D341Med (cell line): ENCODE data around the gene GIGYF2.
"Not testable (repeated sequence)": the region's sequence is repeated elsewhere in the genome, so short reads cannot be mapped to it uniquely, and the experiment has no call there.

Experiments
- DNase-seq: peaks from one replicate; pipeline ENCODE4 v3.0.0; 2012; ENCODE audit warnings: low spot score

The GIGYF2 gene

DNA sequence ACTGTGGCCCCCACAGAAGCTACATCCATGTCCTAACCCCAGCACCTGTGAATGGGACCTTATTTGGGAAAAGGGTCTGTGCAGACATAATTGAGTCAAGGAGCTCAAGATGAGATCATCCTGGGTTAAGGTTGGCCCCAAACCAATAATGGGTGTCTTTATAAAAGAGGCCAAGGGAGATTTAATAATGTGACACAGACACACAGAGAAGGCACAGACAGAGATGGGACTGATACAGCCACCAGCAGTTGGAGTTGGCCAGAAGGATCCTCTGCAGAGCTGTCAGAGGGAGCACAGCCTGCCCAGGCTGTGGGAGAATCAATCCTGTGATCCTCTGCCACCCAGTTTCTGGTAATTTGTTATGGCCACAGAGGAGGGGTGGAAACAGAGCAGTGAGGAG lies 199.0 kb downstream of the GIGYF2 start:
- DNase-seq, result no peak

DNA sequence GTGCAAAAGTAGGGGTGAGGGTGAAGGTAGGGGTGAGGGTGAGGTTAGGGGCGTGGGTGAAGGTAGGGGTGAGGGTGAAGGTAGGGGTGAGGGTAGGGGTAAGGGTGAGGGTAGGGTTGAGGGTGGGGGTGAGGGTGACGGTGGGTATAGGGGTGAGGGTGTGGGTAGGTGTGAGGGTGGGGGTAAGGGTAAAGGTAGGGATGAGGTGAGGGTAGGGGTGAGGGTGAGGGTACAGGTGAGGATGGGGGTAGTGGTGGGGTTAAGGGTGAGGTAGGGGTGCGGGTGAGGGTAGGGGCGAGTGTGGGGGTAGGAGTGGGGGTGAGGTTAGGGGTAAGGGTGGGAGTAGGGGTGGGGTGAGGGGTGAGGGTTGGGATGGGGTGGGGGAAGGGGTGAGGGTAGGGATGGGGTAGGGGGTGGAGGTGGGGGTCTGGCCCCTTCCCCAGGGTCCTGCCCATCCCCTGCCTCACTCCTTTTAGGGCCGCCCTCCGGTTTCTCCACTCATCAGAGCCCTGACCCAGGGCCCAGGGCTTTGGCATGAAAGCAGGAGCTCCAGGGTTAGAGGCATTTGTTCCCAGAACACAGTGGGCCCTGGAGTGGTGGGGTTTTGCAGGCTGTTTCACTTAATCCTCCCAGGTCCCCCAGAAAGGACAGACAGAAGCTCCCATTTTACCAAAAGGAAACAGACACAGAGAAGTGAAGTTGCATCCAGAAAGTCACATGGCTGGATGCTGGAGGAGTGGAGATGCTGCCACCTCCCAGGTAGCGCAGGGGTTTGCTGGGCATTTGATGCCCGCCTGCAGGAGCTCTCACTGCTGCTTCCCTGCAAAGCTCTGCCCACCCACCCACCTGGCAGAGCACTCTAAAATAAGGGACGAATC lies 199.8 kb downstream of the GIGYF2 start:
- no peak for DNase-seq

DNA sequence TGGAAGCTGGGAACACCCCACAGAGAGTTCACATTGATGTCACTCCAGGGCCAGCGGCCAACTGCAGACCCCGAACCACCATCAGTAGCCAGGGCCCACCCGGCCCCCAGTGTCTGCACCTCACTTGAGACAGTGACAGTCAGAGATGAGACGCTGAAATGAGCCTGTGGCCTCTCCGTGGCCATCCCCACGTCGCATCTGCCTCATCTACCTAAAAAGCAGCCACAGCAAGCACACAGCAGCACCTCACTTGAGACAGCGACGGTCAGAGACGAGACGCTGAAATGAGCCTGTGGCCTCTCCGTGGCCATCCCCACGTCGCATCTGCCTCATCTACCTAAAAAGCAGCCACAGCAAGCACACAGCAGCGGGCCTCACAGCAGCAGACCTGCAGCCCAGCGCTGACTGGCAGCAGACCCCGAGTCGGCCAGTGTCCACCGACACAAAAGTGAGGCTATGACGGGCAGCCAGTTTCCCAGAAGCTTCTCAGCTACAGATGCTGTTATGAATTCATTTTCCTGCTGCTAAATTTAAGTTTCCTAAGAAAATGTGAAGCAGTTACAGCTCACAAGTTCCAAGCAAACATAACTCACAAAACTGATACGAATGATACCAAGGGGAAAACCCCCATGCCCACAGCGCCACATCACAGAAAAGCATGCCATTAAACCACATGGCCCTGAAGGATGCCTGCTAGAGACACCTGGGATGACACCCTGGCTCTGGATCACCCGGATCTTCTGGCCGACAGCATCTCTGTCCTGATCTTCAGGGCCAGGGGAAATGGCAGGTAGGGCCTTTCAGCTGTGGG lies 200.7 kb downstream of the GIGYF2 start:
- DNase-seq, result no peak

DNA sequence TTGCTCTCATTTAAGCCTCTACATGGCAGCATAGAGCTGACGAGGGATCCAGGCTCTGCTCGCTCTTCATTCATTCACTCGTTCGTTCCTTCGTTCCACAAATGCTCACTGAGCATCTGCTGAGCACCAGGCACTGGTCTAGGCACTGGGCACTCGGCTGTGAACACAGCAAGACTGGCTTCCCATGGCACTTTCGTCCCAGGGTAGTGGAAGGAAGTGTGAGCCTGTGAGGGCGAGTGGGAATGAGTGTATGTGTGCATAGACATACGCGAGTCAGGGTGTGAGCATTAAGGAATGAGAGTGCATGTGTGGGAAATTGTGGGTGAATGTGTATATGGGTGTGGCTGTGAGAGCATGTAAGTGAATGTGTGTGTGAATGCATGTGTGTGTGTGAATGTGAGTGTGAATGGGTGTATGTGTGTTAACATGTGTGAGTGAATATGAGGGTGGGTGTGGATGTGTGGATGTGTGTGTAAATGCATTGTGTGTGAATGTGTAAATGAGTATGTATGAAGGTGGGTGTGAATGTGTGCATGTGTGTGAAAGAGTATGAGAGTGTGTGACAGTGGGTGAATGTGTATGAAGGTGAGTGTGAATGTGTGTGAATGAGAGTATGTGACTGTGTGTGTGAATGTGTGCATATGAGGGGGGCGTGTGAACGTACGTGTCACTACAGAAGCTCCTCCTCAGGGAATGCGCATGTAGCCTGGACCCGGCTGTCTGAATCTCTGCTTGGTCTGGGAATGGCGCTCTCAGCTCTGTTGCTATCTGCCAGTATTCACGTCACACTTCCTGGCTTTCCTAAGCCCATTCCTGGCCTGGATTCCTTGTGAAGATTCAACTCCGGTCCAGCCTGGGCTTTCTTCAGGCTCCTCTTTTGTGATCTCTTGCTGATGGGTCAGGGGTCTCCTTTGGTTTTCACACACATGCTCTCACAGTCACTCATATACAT lies 201.7 kb downstream of the GIGYF2 start:
- DNase-seq, result no peak

DNA sequence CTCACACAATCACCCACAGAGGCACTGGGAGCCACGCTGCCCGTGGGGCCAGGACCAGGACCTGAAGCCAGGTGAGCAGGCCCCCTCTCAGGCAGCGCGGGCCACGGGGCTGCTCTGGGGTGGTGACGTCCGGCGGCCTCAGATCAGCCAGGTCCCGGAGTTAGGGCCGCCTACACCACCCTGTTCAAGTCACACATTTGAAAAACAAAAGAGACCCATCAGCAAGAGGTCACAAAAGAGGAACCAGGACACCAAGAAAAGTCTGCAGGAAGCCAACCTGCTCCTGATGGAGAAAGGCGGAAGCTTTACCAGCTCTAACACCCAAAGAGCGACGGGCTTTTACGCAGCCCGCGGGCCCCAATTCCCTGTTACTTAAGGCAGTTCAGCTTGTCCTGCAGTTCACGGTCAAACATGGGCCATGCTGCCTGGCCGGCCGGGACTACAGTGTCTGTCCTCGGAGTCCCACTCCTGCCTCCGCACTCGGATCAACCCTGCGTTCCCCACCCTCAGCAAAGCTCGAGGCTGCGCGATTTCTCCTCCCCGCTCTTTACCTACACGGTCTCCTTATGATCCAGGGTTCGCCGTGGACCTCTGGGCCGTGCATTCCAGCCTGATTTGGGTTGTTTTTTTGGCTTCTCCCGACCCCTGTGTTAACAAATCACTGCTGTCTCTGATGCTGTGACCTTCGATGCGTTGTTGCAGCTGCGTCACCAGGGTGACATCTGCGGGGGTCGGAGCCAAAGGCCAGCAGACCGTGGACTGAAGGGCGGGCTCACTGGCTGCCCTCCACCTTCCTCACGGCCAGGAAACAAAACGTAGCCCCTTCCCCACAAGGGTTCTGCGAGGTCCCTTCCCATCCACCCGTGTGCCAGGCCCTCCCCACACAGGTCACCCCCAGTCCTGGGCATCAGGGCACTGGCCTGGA lies 203.9 kb downstream of the GIGYF2 start:
- no peak for DNase-seq

DNA sequence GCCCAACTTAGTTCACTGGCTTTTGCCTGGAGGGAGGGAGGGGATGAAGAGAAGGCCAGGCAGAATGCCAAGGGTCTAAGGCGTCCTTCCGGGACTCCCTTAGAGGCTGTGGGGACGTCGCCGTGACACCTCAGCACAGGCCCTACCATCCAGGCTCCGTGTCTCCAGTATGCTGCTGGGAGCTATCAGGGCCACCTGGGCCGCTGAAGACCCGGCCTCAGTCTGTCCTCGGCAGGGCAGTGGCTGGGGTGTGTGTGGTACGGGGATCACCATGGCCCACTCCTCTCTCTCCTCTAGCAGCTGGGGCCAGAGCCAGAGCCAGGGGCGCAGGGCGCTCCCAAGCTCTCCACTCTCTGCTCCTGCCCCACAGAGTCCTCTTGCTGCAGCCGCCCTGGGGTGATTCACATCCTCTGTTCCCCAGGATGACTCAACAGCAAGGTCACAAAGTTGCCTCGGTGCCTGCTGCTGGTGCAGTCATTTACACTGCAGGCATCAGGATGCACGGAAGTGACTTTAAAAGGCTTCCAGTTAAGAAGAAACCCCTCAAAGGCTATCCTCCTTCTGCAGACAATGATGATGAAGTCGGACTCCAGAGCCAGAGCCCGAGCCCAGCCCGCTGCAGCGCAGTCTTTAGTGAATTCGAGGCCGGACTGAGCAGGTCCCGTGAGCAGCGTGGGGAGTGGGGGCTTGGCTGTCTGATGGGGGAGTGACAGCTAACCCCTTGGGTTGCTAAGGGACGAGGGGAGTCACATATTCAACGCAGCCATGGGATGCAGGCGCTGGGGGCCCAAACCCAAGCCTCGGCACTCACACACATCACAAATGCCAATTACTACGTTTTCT lies 204.8 kb downstream of the GIGYF2 start:
- DNase-seq, result no peak

DNA sequence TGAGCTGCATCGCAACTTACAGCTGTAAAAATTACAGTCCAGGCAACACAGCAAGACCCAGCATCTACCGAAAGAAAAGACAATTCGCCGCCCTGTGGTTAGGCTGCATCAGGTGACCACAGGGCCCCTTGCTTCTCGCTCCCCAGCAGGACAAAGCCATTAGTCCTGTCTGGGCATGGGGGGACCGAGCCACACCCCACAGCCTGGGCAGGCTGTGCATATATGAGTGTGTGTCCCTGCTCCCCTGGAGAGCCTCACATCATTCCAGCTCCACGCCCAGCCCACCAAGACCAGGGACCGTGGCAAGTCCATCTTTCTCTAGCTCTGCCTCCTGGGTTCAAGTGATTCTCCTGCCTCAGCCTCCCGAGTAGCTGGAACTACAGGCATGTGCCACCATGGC lies 206.9 kb downstream of the GIGYF2 start:
- no peak for DNase-seq

DNA sequence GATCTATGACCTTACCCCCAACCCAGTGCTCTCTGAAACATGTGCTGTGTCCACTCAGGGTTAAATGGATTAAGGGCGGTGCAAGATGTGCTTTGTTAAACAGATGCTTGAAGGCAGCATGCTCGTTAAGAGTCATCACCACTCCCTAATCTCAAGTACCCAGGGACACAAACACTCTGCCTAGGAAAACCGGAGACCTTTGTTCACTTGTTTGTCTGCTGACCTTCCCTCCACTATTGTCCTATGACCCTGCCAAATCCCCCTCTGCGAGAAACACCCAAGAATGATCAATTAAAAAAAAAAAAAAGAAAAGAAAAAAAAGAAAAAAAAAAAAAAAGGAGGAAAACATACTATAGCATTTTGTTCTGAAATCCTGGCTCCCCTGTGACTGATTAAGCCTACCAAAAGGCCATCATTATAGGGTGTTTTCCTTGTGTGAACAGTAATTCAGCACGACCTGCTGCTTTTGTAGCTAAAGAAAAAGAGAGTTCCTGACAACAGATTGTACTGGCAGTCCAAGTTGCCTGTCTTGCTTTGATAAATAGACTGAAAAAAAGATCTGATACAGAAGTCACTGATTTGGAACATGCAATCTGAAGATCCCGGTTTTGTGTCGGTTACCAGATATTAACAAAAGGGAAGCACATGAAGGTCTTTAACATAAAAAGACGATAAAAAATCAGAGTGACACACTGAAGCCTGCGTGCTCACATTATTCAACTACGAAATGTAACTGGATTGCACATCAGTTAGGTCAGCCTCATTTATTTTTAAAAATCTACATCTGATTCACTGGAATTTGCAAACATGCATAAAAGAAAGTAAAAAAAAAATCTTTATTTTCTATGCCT lies 210.0 kb downstream of the GIGYF2 start:
- DNase-seq, result not testable (repeated sequence)

DNA sequence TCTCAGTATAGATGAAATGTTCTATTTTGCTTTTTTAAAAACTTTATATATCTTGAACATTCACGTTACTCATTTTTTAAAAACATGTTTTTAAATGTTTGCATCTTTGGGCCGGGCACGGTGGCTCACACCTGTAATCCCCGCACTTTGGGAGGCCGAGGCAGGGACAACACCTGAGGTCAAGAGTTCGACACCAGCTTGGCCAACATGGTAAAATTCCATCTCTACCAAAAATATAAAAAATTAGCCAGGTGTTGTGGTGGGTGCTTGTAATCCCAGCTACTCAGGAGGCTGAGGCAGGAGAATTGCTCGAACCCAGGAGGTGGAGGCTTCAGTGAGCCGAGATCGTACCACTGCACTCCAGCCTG lies 210.6 kb downstream of the GIGYF2 start:
- not testable (repeated sequence) for DNase-seq

DNA sequence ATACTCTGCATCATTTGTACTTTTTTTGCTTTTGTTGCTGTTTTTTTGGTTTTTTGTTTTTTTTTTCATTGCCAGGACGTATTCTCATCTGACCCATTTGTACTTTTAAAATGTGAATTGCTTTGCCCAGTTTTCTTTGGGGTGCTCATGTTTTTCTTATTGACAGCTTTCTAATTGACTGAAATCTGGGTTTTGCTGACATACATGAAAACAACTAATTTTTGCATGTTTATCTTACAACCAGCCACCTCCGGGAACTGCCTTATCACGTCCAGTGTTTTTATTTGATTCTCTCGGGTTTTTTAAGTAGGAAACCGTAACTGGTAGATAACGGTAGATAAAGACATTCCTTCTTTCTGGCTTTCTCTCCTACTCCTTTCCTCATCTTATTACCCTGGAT lies 211.6 kb downstream of the GIGYF2 start:
- no peak for DNase-seq
